Sigmoid colon (tissue), 4 donors: ENCODE data around the gene TBX1.

Experiments used
- CTCF ChIP-seq, 4 experiments: fragments of 450-650 bp in 3 of 4; fragments of 200-600 bp in 1 of 4; IDR thresholded peaks; one replicate each; pipeline ENCODE4 v1.5.1; 2016 to 2019; ENCODE audit warnings: antibody characterized with exemption in 4 of 4, mild to moderate bottlenecking in 3 of 4, moderate library complexity in 2 of 4
- POLR2A ChIP-seq, 2 donors: fragments of 450-650 bp; IDR thresholded peaks; one replicate each; pipeline ENCODE4 v1.6.1; 2016; ENCODE audit warnings: antibody characterized with exemption in 2 of 2, mild to moderate bottlenecking in 2 of 2, moderate library complexity in 2 of 2
- POLR2AphosphoS5 ChIP-seq, 4 donors: sonication (generic); formaldehyde crosslinking; IDR thresholded peaks; one replicate each; pipeline ENCODE4 v1.6.1; 2017; ENCODE audit warnings: antibody characterized with exemption in 4 of 4

- TF ChIP-seq CTCF (IDR thresholded peaks at IDR 0.05) (no peak), POLR2A (IDR thresholded peaks at IDR 0.05) (no peak), POLR2AphosphoS5 (IDR thresholded peaks at IDR 0.05) (no peak)
These were observed 25.6 kb downstream of the TBX1 start for GRCh38 chr22:19786264-19786585.
